ENCODE measurements around the gene DPCD.

The DPCD gene

DNA sequence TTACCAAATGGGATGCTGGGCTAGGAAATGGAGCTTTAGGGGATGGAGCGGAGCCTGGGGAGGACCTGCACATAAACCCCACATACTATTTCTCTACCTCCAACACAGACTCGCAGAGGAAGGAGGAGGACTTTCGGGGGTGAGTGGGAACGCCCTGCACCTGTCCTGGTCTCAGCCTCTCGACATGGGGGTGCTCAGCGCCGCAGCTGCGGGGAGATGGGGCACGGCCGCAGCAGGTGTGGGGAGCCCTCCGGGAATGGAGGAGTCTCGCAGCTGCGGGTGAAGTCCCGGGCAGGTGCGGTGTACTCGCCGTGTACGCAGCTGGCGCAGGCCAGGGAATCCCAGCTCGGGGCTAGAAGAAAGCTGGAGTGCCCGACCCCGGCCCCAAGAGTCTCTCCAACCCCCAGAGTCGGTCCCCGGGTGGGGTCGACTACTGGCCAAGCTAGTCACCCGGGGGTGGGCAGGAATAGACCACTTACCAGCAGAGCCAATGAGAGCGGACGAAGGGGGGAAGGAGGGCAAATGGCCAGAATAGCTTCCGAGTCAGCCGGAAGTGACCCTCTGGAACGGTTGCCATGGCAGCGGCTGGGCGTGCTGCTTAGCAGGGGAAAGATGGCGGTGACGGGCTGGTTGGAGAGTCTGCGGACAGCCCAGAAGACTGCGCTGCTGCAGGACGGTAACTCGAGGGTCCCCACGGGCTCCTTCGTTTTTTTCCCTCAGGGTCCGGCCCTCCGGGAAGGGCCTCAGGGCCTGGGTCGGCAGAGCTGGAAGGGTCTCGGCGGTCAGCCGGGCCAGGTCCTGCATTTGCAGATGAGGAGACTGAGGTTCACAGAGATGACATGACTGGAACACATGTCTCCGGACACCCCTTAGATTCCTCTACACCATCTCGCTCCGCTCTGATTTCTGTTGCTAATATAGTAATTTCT, at the start of gene DPCD, which contains the start of gene POLL:
Gene DPCD, plus strand, starts transcription at position 597 of the 929 bp plus-strand sequence. Its CDS starts 16 bp downstream, at position 613.
Gene POLL, minus strand, starts transcription at position 533 of the 929 bp plus-strand sequence. CDS start 897 bp downstream, outside the sequence.
- peak; percentile 100 for DNase-seq (ENCODE audit: low spot score)

DNA sequence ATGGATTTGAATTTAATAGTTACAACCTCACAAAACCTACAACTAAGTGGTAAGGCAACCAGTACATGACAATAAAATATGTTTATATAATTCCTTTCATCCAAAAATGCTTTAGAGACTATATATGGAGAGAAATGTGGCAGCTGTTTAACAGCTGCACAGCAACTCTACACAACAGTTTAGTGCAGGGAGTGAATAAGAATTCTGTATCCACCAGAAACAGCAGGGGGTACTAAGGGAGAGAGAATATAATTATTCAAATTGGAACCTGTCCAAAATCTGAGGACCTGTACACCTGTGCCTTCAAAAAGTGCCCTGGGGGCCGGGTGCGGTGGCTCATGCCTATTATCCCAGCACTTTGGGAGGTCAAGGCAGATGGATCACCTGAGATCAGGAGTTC, 49.7 kb upstream of the DPCD start:
- no peak for DNase-seq (ENCODE audit: low spot score)

DNA sequence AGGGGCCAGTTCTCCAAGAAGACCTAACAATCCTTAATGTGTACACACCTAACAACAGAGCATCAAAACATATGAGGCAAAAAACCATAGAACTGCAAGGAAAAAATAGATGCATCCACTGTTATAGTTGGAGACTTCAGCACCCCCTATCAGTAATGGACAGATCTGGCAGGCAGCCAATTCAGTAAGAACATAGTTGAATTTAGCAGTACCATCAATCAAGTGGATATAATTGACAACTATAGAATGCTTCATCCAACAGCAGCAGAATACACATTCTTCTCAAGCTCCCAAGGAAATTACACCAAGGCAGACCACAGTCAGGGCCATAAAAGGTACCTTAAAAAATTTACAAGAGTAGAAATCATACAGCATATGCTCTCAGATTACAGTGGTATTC, 42.2 kb upstream of the DPCD start:
- DNase-seq (ENCODE audit: low spot score), result no peak

DNA sequence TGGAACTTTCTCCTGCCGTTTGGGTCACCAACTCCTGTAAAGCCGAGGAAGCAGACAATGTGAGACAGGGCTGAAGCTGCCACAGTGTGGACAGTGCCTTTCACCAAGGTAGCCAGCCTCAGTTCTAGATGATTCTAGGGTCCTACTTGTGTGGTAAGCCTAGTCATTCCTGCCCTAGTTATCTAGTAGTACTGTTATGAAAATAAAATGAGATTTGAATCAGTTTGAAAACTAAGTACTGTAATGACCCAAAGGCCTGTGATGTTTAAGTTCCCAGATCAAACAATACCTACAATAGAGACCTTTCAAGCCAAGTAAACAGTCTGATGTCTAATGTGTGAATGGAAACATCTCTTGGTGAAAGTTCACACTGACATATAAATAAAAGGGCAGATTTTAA, 37.2 kb upstream of the DPCD start:
- no peak for DNase-seq (ENCODE audit: low spot score)

DNA sequence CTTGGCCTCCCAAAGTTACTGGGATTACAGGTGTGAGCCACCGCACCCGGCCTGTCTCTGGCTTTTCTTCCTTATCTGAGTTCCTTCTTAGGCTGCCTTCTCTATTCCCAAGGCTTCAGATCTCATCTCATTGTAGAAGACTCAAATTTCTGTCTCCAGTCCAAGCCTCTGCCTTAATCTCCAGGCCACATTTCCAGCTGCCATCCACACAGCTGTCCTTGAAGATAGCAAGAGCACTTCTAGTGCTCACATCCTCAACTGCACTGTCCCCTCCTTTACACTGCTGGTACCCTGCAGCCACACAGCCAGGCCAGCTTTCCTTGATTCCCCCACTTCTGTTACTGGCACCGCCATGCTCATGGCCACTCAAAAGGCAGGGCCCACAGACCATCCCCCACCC, 35.7 kb upstream of the DPCD start:
- no peak for DNase-seq (ENCODE audit: low spot score)

DNA sequence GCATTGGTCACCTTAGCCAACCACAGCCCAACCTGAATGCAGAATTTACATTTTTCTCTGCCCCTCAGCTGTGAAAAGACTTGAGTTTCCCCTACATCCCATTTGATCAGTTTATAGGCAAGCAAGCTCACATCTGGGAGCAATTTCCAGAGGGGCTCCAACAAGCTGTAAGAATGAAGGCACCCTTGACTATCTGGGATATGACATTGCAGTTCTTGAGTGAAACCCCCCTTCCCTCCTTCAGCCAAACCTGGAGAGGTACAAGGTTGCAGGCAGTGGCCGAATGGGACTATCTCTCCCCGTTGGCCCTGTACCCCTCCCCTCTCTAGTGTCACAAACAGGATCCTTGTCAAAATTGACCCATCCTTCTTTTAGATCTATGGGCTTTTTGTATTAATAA, 30.6 kb upstream of the DPCD start:
- DNase-seq (ENCODE audit: low spot score), result no peak

DNA sequence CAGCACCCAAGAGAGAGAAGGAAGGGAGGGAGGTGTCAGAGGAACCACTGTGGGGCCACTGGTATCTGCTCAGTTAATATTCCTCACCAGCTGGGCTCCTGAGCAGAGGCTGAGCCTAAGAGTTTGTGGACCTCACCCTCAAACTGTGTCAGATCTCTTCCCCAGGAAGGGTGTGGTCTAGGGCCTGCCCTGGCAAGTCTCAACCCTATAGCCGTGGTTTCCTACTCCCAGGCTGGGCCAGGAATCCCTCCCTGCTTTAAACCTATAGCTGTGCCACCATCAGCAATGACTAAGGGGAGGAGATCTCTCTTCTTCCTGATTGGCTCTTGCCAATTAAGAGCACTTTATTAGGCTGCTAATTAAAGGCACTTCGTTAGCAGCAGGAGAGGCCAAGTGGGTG, 29.9 kb upstream of the DPCD start:
- DNase-seq (ENCODE audit: low spot score), result no peak

DNA sequence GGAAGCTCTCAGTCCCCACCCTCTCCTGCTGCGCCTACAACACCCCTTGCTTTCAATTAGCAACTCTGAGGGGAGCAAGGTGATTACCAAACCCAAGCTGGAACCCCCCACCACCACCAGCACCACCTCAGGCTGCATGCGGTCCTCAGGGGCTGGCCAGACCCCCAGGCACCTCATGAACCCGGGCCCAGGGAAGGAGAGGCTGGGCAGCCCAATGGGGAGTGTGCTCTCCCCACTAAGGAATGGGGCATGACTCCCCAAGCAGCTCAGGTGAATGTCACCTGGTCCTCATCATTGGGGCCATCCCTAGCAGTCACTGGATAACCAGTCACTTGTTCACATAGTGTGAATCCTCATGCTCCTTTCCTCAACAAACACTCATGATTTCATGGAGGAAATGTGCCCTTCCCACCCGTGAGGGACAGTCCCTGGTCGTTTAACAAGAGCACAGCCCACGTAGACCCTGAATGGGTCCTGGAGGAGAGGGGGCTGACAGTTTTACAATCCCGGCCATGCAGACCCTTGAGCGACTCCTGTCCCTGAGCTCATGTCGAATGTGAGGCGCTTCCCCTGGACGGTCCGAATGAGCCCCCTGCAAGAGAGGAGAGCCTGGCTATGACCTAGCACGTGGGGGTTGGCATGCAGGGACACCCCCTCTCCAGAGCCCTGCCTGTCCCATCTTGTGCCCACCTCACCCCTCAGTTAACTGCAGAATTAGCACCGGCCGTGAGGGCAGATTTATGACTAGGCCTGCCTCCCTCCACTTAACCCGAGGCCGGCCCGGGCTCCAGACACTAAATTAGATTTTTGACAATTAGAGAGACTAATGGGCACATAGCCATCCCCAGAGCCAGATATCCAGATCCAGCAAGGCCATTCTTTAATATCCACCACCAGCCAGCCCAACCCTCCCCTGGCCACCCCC, 29.2 kb upstream of the DPCD start:
- no peak for DNase-seq (ENCODE audit: low spot score)

DNA sequence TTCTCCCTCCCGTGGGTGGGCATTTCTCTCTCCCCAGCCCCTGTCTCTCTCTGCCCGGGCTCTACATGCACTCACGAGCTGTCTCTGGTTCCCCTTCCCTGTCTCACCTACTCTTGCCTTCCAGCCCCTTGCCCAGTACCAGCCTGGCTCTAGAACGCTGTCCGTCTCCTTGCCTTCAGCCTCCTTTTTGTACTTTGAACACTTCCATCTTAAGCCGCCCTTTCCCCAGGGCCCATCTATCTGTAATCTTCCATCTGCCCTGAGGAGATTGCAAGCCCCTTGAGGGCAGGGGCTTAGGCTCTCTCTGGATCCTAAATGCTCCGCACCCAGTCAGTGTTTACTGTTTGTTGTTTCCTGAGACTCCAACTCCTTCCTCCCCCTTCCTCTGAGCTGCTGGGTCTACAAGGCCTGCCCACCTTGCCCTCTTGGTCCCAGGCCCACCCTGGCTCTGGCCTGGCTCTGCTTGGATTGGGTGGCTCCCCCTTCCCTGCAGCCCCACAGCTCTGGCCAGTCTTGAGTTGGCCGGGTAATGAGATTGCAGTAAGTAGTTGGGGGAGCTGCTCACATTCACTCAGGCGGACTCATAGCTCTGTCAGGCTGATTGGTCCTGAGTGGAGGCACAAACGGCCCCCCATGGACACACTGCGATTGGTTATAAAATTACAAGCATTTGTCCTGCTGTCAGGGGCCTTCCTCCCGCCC, 28.4 kb upstream of the DPCD start:
- no peak for DNase-seq (ENCODE audit: low spot score)

DNA sequence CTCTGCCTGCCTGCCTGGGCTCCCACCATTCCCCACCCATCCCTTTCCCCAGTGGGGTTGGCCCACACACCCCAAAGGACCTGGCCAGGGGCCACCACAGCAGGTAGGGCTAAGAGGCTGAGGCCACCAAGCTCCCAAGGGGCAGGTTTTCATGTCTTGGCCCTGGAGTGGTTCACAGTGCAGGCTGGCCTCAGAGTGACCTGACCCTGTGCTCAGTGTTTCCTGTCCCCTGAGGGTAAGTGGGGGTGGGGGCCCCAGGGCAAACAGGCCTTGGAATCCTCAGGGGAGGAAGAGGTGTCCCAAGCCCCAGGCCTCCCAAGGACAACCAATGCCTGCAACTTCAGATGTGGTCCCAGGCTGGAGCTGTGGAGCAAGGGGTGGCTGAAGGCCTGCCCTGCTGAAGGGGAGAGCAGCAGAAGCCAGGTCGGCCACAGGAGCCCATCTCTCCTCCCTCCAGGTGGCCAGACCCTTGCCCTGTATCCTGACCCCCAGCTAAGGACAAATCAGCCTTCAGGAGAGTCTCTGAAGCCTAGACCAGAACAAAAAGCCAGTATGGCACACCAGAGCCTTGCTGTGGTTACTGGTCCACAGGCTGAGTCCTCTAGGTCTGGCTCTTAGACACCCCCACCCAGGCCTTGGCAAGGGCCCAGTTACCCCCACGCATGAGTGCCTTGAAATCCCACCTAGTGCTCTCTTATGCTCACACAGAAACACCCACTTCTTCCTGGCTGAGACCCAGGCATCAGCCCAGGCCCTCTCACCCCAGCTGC, 27.6 kb upstream of the DPCD start:
- no peak for DNase-seq (ENCODE audit: low spot score)

DNA sequence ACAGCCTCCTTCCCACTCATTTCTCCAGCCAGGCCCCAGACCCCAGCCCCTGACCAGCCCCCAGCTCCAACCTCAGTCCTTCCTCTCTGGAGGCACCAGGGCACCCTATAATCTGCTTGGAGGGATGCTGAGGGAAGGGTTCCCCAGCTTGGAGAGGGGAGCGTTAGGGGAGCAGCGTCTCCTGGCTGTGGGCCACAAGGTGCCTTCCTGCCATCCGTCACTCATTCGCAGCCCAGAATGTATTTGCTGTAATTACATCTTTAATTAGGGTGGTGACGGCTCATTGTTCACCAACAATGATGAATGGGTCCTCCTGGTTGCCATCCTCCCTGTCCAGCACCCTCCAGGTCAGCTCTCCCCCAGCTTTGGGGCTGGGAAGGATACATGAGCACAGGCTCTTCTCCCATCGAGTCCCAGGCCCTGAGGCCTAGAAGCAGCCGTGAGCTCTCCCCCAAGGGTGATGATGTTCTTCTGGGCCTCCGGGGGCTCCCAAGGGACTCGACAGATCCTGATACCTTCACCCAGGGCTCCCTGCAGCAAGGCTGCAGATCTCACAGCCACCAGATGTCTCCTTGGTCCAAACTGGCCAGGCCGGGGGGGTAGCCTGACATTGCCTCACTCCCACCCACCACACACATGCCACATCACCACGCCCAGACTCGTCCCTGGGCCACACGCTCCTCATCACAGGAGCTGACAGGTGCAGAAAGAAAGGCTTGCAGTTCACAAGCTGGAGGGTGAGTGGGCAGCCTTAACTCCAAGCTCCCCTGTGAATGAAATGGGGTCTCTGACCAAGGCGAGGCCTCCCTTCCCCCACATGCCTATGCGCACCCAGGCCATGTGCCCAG, 26.8 kb upstream of the DPCD start:
- DNase-seq (ENCODE audit: low spot score), result no peak

DNA sequence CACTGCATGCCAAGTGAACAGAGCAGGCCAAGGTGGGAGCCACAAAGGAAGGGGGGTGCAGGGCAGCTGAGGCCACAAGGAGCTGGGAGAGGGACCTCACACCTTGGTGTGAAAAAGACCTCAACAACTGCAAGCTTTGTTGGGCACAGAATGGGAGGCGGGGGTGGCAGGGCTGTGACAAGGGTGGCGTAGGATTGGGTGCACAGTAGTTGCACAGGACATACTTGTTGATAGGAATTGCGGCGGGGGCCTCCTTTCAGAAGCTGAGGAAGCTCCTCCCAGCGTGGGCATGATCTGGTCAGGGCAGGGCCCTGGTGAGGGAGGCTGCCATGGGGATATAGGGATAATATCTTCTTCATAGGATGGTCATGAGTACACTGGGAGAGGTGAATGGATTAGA, 25.9 kb upstream of the DPCD start:
- DNase-seq (ENCODE audit: low spot score), result no peak

DNA sequence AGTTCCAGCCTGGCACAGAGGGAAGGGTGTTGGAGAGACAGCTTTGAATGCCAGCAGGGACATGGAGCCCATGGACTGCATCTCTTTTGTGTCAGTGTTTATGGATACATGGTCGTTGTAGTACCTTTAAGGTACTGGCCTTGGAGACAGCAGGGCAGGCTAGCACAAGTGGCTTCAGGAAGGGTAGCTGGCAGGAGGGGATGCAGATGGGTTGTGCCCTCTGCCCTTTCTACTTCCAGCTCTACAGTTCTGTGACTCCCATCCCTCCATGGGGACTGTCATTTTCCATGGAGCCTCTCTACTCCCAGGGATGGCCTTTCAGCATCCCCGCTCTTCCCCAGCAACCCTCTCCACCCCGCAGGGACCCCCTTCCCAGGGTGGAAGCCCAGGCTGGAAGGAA, 25.1 kb upstream of the DPCD start:
- no peak for DNase-seq (ENCODE audit: low spot score)

DNA sequence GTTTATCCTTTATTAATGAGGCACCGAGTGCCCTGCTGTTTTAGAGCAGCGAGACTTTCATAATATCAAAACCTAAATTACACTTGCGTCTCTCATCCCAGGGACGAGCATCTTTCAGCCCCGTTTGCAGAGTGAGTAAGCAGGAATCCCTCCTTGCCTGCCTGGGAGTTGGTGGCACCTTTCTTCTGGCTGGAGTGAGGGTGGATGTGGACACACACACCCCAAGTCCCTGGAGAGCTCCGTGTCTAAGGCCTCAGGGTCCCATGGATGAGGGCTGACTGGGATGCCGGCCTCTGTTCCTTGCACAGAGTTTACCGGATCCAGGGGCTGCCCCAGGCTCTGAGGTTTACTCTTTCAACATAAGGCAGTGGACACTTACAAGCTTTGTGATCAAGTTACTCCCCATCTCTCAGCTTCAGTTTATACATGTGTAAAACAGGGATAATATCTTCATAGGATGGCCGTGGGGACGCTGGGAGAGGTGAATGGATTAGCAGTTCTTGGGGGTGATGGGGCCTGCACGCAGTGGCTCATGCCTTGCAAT, 24.6 kb upstream of the DPCD start:
- DNase-seq (ENCODE audit: low spot score), result no peak

DNA sequence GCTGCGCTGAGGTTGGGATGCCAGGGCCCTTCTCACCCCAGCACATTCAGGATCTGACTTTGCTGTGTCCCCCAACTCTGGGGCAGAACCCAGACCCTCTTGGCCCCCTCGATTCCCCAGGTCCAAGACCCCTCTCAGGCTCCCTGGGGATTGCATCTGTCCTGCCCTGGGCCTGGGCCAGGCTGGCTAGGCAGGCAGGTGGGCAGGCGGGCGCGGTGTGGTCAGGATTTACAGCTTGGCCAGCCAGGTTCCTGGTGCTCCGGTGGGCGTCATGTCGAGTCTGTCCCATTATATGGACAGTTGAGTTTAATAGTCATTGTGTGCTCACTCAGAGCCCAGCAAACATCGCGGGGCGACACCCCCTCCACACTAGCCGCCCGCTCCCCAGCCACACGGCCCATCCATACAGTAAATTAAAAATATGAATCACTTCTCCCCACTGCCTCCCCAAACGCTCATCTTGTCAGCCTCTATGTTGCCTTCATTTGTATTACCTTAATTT, 23.6 kb upstream of the DPCD start:
- DNase-seq (ENCODE audit: low spot score), result no peak

DNA sequence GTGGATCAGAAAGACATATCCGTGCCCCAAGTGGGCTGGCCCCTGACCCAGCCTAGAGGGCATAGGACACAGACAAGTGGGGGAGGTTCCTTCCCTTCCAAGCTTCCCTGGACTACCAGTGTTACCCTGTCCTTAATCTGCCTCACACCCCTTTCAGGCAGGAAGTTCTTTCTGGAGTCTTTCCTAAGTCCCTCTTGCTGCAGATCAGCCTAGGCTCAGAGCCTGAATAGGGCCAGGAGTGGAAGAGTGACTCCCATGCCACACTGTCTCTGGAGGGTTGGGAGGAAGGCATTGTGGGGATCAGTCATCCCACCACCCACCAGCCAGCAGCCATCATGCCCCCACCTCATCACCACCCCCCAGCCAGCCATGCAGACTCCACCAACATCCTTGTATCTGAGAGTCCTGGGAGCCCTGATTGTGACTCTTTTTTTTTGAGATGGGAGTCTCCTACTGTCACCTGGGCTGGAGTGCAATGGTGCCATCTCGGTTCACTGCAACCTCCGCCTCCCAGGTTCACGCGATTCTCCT, 22.7 kb upstream of the DPCD start:
- DNase-seq (ENCODE audit: low spot score), result no peak

DNA sequence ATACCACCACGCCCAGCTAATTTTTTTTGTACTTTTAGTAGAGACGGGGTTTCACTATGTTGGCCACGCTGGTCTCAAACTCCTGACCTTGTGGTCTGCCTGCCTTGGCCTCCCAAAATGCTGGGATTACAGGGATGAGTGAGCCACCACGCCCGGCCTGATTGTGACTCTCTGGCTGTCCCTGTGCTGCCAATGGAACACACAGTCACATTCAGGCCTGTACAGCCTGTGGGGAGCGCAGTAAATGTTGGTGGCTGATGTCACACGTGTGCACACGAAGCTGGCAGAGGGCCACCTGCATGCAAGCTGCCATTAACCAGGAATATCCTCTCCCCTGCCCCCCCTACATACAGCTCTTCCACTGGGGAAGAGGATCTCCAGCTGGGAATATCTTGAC, 22.2 kb upstream of the DPCD start:
- no peak for DNase-seq (ENCODE audit: low spot score)

DNA sequence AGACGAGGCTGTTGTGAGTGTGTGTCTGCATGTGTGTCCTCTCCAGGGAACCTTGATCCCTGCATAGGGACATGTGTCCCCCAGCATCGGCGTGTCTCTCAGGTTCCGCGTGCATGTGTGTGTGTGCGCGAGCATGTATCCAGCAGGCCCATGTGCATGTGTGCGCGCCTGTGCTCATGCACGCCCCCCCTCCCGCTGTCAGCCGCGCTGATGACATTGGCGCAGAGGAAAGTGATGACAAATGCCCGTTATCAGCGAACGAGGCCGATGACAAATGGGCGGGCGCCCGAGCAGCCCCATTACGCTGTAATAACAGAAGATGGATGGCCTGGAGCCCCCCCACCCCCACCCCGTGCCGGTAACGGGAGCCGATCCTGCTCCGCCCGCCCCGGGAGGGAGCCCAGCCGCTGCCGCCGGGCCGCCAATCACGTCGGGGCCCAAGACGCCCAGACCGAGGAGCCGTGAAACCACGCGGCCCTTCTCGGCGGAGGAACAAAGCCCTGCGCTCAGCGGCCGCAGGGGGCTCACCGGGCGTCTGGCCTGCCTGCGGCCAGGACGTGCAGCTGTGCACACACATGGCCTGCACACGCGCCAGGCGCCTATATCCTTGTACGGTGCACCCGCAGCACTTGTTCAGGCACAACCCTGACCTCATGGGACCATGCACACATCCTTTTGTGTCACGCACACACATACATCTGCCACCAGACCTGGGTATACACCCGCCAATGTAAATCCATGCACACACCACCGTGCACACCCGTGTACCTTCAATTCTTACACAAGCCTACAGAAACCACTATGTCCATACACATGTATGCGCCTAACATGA, 21.6 kb upstream of the DPCD start:
- DNase-seq (ENCODE audit: low spot score), result peak; percentile 75

Data from iPS-NIHi11 (cell line).